Measurements from ENCODE around the gene RTP3.
"Not testable (repeated sequence)": the region's sequence is repeated elsewhere in the genome, so short reads cannot be mapped to it uniquely, and the experiment has no call there.

RTP3 gene

DNA sequence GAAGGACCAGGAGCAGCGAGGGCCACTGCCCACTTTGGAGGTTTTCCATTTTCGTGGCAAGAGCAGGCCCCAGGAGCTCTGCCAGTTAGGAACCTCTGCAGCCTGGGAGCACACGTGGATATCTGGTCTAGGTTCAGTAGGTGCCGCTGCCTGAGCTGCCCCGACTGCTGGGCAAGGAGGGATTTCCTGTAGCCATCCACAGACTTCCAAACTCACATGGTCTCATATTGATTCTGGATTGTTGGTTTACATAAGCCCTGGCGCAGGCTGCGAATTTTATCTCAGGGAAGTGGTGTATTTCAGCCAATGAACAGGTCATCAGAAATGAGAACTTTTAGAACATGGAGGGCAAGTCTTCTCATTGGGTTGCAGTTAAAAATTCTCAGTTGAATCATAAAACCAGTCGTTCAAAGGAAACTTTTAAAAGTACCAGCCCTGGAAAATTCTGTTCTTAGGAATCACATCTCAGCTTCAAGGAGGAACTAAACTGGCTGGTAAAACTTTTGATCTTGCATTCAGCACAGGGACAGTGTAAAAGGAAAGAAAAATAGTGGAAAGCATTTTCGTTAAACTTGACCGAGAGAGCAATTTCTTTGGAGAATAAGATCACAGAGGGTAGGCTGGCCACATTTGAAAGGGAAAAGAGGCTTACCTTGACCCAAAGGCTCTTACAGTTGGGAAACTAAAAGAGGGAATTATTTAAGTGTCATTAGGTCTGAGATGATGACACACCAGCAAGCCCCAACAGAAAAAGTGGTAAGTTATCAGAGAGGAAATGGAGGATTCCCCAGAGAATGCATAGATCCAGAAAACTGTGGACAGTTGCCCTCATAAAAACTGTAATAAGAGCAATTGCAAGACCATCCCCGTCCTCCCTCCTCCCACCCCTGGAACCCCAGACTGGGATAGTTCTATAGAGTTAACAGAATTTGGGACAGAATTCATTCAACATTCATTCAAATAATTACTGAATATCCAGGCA lies 6.4 kb upstream of the RTP3 start:
- DNase-seq: no peak

DNA sequence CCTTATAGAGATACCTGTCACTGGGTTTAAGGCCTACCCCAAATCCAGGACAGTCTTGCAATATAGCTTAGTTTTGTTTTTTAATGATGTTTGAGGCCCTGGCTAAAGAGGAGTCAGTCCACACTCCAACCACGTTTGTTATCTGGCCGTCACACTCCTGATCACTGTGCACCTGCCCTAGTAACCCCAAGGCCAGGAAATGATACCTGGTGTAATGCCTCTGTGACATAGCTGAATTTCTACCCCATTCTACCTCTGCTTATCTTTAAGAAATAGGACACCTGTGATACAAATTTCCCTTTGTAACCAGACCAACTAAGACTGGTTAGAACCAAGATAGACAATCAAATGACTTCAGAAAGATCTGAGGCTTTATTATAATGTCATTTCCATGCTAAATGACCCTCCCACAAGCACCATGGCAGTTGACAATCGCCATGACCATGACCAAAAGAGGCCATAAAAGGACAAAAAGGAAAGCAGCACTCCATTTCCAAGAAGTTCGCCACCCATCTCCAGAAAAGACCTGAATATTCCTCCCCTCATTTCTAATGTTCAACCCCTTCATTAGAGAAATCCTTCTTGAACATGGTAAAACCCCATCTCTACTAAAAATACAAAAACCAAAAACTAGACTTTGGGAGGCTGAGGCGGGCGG lies 4.8 kb upstream of the RTP3 start:
- DNase-seq: no peak

DNA sequence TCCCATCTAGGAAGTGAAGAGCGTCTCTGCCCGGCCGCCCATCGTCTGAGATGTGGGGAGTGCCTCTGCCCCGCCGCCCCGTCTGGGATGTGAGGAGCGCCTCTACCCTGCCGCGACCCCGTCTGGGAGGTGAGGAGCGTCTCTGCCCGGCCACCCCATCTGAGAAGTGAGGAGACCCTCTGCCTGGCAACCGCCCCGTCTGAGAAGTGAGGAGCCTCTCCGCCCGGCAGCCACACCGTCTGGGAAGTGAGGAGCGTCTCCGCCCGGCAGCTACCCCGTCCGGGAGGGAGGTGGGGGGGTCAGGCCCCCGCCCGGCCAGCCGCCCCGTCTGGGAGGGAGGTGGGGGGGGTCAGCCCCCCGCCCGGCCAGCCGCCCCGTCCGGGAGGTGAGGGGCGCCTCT lies 3.3 kb upstream of the RTP3 start:
- DNase-seq: not testable (repeated sequence)

DNA sequence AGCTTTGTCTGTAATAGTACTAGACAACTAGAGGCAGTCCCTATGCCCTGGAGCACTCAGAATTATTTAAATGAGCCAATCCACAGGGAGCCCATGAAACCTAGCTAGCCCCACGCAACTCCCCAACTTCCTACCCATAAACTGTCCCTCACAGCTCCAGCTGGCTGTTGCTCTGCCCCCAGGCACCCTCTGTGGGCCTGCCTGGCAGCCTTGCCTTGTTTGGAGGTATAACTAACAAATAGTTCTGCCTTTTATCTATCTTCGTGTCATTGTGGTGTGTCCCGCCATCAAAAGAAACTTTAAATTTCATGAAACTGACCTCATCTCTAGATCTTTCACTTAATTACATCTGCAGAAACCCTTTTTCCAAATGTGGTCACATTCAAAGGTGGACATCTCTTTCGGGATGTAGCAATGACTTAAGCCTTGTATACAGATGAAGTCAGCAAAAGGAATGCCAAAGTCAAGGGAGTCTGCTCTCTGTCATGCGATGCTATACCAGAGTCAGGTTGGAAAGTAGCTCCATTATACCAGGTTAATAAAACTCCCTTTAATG lies 1.8 kb upstream of the RTP3 start:
- no peak for DNase-seq

DNA sequence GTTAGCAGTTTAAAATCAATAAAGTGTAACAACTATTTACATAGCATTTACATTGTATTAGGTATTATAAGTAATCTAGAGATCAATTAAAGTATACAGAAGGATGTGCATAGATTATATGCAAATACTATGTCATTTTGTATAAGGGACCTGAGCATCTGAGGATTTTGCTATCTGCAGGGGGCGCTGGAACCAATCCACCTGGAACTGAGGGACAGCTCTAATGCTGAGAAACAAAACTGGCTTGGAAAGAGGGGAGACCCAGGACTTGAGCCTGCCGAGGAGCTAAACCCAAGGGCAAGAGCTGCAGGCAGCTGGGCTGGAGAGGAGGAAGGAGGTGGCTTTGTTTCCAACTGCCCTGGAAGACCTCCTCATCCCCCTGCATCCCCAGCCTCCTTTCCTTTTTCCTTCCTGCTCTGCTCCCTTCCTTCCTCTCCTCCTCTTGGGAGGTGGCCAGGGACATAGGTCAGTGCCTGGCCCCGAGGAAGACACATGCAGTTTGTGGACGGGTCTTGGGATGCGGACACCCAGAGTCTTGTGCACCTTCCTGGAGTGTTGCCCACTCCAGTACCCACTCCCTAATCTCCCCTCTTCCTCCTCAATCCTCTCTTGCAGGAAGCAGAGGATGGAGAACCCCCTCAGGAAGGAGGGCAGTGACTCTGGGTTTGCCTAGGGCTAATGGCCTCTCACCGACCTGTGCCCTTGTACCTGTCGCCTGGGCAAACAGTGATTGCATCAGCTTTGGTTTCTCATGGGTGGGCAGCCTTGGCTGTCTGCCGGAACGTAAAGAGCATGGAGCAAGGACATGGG lies 825 bp upstream of the RTP3 start:
- no peak for DNase-seq

DNA sequence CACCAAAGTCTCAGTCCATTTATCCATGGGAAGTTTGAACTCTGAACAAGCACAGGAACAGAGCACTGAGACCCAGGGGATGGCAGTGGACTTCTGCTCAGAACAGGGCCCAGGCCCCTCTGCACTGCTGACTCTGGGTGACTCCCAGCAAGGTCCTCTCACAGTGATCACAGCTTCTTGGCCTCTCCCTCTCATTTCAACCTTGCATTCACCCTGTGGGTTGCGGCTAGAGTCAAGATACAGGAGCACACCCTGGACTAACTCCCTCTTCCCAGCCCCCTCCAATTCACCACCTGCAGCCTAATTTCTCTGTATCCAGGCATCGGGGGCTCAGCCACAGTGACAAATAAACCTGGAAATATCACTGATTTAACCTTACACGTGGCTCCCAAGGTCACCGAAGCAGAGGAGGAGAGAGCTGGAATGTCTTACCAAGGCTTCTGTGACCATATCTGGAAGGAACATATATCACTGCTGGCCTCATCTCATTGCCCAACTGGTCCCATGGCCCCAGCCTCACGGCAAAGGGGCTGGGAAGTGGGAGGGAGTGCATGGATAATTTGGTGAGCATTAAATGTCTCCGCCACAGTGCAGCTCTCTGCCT lies 1.2 kb downstream of the RTP3 start:
- no peak for DNase-seq

DNA sequence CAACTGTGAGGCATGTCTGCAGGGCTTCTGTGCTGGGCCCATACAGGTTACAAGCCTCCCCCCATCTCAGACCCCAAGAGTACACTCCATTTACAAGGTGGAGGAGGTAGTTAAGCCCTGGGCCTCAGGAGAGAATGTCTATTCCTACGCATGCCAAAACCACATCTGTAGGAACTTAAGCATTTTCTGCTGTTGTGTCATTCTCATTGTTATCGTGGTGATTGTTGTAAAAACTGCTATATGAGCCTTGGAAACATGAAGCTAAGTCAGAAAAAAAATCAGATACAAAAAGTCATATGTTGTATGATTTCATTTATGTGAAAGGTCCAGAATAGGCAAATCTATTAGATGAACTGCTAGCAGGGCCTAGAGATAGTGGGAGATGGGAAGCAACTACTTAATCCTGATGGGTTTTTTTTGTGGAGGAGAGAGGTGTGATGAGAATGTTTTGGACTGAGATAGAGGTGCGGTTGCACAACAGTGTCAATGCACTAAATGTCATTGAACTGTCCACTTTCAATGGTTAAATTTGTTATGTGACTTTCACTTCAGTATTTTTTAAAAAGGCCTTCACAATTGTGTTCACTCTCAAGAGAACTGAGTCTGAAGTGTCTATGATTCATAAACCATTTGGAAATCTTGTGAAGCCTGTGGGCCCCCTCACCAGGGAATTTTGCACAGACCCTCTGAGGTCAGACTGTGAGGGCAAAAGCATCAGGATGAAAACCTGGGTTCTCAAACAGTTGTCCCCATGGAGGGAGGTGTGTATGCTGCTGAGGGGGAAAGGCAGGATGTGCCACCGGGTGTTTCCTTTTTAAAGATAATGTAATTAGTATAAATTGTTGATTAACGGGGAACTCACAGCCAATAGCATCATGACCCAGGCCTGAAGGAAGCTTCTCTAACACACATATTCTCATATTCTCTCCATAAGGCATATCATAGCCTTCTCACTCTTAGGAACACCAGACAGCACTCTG lies 3.2 kb downstream of the RTP3 start:
- DNase-seq: no peak

DNA sequence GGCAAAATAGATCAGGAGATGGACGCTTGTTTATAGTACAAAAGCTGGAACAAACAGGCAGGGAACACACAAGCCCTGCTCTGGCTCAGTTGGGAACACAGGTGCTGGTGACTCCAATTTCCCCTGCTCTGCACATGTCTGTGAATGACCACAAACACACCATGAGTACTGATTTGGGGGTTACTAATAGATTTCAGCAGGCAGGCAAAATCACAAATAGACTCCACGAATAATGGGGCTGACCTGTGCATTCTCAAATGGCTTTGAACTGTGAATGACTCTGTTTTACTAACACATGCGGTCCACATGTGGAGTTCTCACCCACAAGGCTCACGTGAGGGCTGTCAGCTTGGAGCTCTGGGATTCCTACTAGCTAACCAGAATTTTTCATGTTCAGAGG lies 3.9 kb downstream of the RTP3 start:
- DNase-seq: no peak

DNA sequence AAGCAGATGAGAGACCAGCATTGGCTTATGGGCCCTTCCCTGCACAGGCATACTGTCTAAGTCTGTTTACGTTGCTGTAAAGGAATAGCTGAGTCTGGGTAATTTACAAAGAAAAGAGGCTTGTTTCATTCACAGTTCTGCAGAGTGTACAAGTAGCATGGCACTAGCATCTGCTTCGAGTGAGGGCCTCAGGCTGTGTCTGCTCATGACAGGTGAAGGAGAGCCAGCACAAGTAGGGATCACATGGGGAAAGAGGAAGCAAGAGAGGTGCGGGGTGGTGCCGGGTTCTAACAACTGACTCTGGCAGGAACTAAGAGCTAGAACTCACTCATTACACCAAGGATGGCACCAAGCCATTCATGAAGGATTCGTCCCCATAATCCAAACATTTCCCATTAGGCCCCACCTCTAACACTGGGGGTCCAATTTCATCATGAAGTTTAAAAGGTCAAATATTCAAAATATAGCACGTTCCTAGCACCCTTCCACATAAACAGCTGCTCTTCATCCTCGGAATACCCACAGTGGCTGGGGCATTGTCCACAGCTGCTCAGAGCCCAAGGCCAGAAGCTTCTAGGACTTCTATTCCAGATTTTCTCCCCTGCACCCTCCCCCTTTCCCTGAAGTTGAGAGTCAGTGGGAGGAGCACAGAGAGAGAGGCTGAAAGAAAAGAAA lies 5.6 kb downstream of the RTP3 start:
- DNase-seq: no peak

DNA sequence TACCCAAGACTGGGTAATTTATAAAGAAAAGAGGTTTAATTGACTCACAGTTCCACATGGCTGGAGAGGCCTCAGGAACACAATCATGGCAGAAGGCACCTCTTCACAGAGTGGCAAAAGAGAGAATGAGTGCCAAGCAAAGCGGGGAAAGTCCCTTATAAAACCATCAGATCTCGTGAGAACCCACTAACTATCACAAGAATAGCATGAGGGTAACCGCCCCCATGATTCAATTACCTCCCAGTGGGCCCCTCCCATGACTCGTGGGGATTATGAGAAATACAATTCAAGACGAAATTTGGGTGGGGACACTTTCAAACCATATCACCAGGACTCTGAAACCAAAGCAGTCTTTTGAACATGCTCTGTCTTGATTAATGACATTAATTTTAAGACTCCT lies 7.0 kb downstream of the RTP3 start:
- no peak for DNase-seq

DNA sequence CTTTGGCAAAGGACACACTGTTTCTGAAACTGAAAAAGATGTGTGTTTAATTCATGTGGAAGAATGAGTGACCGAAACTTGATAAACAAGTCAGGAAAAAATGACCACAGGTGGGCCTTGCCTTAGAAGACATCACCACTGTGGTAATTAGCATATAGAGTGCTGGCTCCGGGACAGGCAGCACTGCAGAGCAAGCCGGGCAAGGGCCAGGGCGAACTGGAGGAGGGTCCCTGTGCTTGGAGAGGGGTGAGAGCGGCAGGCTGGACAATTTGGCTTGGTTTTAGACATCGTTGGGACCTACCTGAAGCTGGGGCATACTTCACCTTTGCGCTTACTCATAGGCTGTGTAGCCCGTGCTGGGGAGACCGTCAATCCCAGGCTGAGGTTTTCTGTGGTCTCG lies 8.2 kb downstream of the RTP3 start:
- DNase-seq: no peak

DNA sequence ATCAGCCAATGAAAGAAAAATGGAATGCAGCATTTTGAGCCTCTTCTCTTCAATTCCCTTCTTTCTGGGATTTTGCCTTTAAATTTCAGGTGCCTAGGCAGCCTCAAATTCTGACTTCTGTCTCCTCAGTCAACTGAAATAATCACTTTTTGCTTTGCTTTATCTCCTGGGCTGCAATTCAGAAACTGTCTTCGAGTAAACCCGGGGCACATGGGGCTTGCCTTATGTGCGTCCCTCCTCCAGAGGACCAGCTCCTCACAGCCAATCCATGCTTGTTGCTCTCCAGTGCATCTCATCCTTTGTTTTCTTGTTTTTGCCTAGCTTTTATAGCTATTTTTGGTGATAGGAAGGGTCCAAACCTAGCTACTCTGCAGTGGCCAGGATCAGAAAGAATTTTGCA lies 8.8 kb downstream of the RTP3 start:
- no peak for DNase-seq

DNA sequence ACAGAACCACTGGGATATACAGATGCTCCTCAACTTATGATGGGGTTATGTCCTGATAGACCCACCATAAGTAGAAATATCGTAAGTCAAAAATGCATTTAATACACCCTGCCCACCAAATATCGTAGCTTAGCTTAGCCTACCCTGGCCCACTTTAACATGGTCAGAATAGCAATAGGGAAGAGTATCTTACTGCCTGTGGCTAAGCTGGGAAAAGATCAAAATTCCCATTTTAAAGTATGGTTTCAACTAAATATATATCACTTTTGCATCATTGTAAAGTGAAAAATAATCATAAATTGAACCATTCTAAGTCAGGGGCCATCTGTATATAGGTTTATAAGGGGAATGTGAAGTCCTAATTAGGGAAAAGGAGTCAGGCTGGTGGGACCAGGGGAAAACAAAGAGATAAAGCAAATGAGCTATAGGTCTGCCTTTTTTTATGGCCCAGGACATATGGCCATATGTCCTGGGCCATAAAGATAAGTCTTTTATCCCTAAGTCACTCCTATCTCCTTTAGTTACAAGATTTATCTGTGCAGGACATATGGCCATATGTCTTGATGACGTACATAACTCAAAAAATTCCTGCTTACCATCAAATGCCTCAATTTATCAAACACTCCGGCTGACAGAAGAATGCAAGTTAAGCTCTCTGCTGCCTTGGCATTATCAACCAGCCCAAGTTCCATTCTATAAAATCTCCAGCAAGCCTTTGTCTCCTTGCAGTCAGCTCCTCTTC lies 11.2 kb downstream of the RTP3 start:
- no peak for DNase-seq

DNA sequence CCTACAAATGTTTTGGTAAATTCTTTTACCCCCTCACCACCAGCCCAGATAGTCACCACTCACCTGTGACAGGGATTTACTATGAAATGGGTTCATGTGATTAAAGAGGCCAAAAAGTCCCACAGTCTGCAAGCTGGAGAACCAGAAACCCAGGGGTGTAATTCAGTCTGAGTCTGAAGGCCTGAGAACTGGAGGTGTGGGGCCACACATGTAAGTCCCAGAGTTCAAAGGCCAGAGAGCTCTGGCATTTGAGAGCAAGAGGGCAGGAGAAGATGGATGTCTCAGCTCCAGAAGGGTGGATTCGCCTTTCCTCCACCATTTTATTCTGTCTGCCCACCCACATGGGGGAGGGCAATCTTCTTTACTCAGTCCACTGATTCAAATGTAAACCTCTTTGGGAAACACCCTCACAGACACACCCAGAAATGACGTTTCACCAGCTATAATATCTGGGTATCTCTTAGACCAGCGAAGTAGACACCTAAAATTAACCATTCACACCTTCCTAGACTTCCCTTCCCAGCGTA lies 11.9 kb downstream of the RTP3 start:
- no peak for DNase-seq

DNA sequence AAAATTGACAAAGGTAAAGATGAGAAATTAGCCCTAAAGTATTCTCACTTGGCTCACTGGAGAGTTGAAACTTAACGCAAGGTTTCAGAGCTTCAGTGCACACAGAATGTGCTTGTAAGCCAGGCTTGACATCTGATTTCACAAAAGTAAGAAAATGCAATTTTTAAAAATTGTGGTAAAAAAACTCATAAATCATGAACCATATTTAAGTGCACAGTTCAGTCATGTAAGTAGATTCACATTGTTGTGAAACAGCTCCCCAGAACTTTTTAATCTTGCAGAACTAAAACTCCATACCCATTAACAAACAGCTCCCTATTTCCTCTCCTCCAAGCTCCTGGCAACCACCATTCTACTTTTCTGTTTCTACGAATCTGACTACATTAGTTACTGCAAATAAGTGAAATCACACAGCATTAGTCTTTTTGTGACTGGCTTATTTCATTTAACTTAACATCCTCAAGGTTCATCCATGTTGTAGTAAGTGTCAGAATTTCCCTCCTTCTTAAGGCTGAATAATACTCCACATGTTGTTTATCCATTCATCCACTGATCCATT lies 14.5 kb downstream of the RTP3 start:
- DNase-seq: no peak

DNA sequence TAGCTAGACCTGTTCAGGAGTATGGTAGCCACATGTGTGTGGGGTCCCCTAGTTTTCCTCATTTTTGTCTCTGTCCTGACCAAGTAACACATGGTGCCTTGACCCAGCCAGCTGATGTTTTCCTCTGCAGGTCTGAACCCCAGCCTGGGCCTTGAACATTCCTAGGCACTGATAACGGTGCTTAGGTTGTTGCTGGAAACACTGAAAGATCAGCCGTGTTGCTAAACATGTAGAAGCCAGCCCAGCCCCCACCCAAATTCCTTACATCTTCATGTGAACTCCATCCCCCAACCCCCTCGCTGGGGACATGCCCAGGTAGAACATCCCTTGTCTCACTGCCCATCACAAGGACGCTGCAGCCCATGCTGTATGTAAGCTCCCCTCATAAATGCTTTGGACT lies 18.7 kb downstream of the RTP3 start:
- no peak for DNase-seq

DNA sequence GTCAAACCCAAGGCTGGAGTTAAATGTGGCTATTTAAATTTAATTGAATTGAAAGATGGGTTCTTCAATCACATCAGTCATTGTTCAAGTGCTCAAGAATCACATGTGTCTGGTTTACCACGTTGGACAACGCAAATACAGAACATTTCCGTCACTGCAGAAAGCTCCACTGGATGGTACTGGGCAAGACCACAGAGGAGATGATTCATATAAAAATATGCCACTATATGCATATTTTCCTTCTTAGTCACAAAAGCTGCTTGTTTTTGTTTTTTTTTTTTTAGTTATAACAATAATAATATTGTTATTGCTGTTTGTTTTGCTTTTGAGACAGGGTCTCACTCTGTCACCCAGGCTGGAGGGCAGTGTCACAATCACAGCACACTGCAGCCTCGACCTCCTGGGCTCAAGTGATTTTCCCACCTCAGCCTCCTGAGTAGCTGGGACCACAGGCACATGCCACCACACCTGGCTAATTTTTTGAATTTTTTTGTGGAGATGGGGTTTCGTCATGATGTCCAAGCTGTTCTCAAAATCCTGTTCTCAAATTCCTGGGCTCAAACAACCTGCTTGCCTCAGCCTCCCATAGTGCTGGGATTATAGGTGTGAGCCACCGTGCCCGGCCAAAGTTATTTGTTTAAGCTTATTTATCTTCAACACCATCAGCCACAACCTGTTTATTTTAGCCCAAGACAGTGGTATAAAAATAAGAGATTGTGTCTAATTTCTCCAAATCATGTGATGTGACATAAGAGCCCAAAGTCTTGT lies 19.4 kb downstream of the RTP3 start:
- no peak for DNase-seq

DNA sequence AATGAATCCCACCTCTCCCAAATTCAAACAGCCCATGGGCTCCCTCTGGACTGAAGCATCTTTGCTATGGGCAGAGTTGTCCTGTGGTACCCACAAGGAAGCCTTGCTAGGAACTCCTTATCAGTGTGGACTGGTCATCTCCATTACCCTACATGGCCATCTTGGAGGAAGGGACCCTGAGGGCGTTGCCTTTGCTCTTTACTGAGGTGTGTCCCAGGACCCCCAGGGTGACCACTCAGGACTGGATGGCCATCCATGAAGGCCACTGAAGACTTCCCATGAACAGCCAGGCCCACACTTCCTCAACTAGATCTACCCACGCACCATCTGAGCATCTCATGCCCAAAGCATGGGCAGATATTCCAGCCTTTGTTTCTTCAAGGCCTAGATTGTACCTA lies 20.0 kb downstream of the RTP3 start:
- no peak for DNase-seq

DNA sequence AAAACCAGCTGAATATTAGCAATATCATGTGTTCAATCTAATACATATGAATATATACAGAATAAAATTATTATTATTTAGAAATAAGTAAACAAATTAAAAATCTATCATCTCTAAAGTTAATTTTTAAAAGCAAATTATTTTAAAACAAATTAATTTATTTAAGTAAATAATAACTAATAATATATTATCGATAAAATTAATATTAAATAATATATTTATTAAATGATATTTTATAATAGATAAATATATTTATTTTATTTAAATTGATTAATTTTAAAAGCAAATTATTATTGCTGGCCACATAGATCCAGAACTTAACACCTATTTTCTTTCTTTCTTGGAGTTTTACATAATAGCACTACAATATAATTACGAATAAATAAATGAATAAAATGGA lies 22.2 kb downstream of the RTP3 start:
- no peak for DNase-seq
